CD14-positive monocyte (primary cell): Measurements from ENCODE around the gene ADIRF. TPM values are rescaled to one million over a fixed set of nuclear protein-coding genes. Genes with fewer than 3 reads are reported as not detected.
A peak's percentile ranks its signal among the peaks of the same experiment; 100 is the strongest.

ENCODE experiments used
- DNase-seq, 3 donors: peaks; one replicate each; pipeline ENCODE4 v3.0.0-alpha.2; 2011 to 2022
- H2AFZ ChIP-seq: 2 replicates; pipeline ENCODE4 v1.6.0; 2012; ENCODE audit warnings: mild to moderate bottlenecking, low read depth, low read length, inconsistent platforms; ENCODE audit not compliant: insufficient read depth, poor library complexity, severe bottlenecking
- H3K27ac ChIP-seq, 2 donors: 1 replicate in 1 of 2; 2 replicates in 1 of 2; pipeline ENCODE4 v1.5.1; 2012 to 2013; ENCODE audit warnings: low read length in 2 of 2, control low read depth in 1 of 2, inconsistent platforms in 1 of 2, low read depth in 1 of 2, mild to moderate bottlenecking in 1 of 2
- H3K27me3 ChIP-seq, 2 donors: one replicate each; pipeline versions ENCODE4 v1.6.0 to v1.6.1; 2011 to 2013; ENCODE audit warnings: low read length in 2 of 2; ENCODE audit not compliant: control insufficient read depth in 2 of 2, insufficient read depth in 2 of 2
- H3K36me3 ChIP-seq, 2 donors: replicated peaks in 1 of 2; 1 replicate in 1 of 2; 2 replicates in 1 of 2; pipeline versions ENCODE4 v1.5.1 to v1.6.1; 2012 to 2013; ENCODE audit warnings: low read length in 2 of 2, control low read depth in 1 of 2, inconsistent platforms in 1 of 2, mild to moderate bottlenecking in 1 of 2; ENCODE audit not compliant: insufficient read depth in 2 of 2, control insufficient read depth in 1 of 2
- H3K4me1 ChIP-seq, 2 donors: 1 replicate in 1 of 2; 2 replicates in 1 of 2; pipeline versions ENCODE4 v1.5.1 to v1.6.1; 2012 to 2013; ENCODE audit warnings: low read length in 2 of 2, control low read depth in 1 of 2, inconsistent platforms in 1 of 2, mild to moderate bottlenecking in 1 of 2, moderate library complexity in 1 of 2; ENCODE audit not compliant: insufficient read depth in 2 of 2, control insufficient read depth in 1 of 2
- H3K4me2 ChIP-seq: replicated peaks from 2 replicates; pipeline ENCODE3; 2012; ENCODE audit warnings: low read length, moderate library complexity, mild to moderate bottlenecking; ENCODE audit not compliant: poor library complexity, severe bottlenecking; ENCODE audit errors: extremely low read depth
- H3K4me3 ChIP-seq, 3 experiments: fragments of 200-600 bp in 1 of 3; sonication (generic) in 1 of 3; replicated peaks in 1 of 3; 1 replicate in 2 of 3; 2 replicates in 1 of 3; pipeline ENCODE4 v1.5.1; 2011 to 2013; ENCODE audit warnings: low read length in 3 of 3, mild to moderate bottlenecking in 3 of 3, control low read depth in 2 of 3, low read depth in 2 of 3, inconsistent platforms in 1 of 3, moderate library complexity in 1 of 3
- H3K79me2 ChIP-seq: 2 replicates; pipeline ENCODE4 v1.6.0; 2012; ENCODE audit warnings: mild to moderate bottlenecking, control low read depth, inconsistent platforms, low read length, moderate library complexity; ENCODE audit not compliant: insufficient read depth
- H3K9ac ChIP-seq: 2 replicates; pipeline ENCODE4 v1.6.0; 2017; ENCODE audit warnings: low read length, mild to moderate bottlenecking; ENCODE audit not compliant: insufficient read depth, poor library complexity, severe bottlenecking
- H3K9me3 ChIP-seq, 2 donors: replicated peaks in 1 of 2; 1 replicate in 1 of 2; 2 replicates in 1 of 2; pipeline versions ENCODE4 v1.5.1 to v1.6.1; 2012 to 2013; ENCODE audit warnings: low read length in 2 of 2, control low read depth in 1 of 2; ENCODE audit not compliant: control insufficient read depth in 1 of 2, insufficient read depth in 1 of 2
- H4K20me1 ChIP-seq: 2 replicates; pipeline ENCODE4 v1.6.0; 2012; ENCODE audit warnings: mild to moderate bottlenecking, low read length, control low read depth, moderate library complexity; ENCODE audit not compliant: insufficient read depth
- H3K27ac Mint-ChIP-seq, 7 donors: one replicate each; pipeline ENCODE4 v1.8.0; 2020; ENCODE audit warnings: mild to moderate bottlenecking in 7 of 7, mixed read lengths in 7 of 7, moderate library complexity in 6 of 7, inconsistent platforms in 2 of 7
- H3K27me3 Mint-ChIP-seq, 3 donors: one replicate each; pipeline ENCODE4 v1.8.0; 2021 to 2022; ENCODE audit warnings: low read depth in 3 of 3, mild to moderate bottlenecking in 3 of 3, mixed read lengths in 3 of 3, moderate library complexity in 3 of 3, inconsistent platforms in 1 of 3
- H3K36me3 Mint-ChIP-seq, 2 donors: one replicate each; pipeline ENCODE4 v1.8.0; 2020; ENCODE audit warnings: mixed read lengths in 2 of 2, inconsistent platforms in 1 of 2, mild to moderate bottlenecking in 1 of 2
- H3K4me1 Mint-ChIP-seq: one replicate; pipeline ENCODE4 v1.8.0; 2020; ENCODE audit warnings: mild to moderate bottlenecking, mixed read lengths
- H3K4me3 Mint-ChIP-seq, 2 donors: one replicate each; pipeline ENCODE4 v1.8.0; 2020; ENCODE audit warnings: mild to moderate bottlenecking in 2 of 2, mixed read lengths in 2 of 2, moderate library complexity in 1 of 2
- H3K9me3 Mint-ChIP-seq, 7 donors: one replicate each; pipeline ENCODE4 v1.8.0; 2020 to 2022; ENCODE audit warnings: mixed read lengths in 7 of 7, mild to moderate bottlenecking in 6 of 7, moderate library complexity in 6 of 7, inconsistent platforms in 2 of 7
- WGBS: methylation state at CpG from one replicate; pipeline ENCODE4 v1.1.5; 2013; ENCODE audit warnings: missing lambda C conversion rate; ENCODE audit not compliant: insufficient coverage; 5-methylcytosine and 5-hydroxymethylcytosine counted together
- intact Hi-C, 2 donors: fragments of 100-400 bp; cut with micrococcal nuclease; formaldehyde crosslinking; loops; one replicate each; pipeline versions ENCODE4 v1.15.0 to v1.15.1; 2023
- polyA plus RNA-seq, 3 donors: library from polyadenylated mRNA; depleted of rRNA in 1 of 3; unstranded in 2 of 3; stranded (reverse) in 1 of 3; fragments of 300-500 nt in 2 of 3; fragments of >200 nt in 1 of 3; fragmentation: Illumina TruSeq in 2 of 3; gene quantifications; 1 replicate in 2 of 3; 2 replicates in 1 of 3; pipeline ENCODE4 v1.2.3, GENCODE V29; 2012 to 2021
- TF ChIP-seq, protein P1 (sequence below): fragments of 200-600 bp; IDR thresholded peaks from one replicate; pipeline ENCODE4 v1.8.0; 2022; ENCODE audit warnings: antibody characterized with exemption, mild to moderate bottlenecking

ADIRF gene
- polyA plus RNA-seq, 3 donors = 0.19 TPM; not detected in 2

DNA sequence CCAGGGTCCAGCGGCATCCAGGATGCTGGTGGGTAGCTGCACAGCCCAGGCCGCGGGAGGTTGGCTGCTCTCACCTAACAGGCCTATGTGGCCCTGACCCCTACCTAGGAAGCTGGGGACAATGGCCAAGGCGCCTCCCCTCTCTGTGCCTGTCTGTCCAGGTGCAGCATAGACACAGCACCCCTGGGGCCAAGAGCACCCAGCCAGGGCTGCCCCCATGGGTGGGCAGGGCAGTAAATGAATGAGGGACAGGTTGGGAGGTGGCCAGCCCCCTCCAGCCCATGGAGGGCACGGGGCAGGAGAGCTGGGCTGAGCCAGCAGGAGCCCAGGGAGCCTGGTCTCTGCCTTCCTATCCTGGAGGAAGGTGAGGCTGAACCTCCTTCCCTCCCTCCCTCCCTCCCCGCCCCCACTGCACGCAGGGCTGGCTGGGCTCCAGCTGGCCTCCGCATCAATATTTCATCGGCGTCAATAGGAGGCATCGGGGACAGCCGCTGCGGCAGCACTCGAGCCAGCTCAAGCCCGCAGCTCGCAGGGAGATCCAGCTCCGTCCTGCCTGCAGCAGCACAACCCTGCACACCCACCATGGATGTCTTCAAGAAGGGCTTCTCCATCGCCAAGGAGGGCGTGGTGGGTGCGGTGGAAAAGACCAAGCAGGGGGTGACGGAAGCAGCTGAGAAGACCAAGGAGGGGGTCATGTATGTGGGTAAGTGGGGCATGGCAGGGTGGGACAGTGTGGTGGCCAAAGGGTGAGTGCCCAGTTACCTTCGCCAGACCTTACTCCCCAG, 10.0 kb upstream of the ADIRF start, which contains the start of gene SNCG:
Gene SNCG (plus strand): TSS at position 484 of the 785 bp plus-strand sequence. CDS start 99 bp downstream, at position 583.
- Histone ChIP-seq H3K9ac (no peak within 1 kb of the TSS), H4K20me1 (no peaks in the 10 kb centered on the region), H3K9me3 (peaks cover 0 to 8% of the 10 kb centered on the region in 2 donors), H3K79me2 (no peaks in the 10 kb centered on the region), H3K4me2 (no peak within 1 kb of the TSS), H3K27ac (no peak within 1 kb of the TSS), H2AFZ (peak within 1 kb of the TSS; percentile 33), H3K27me3 (no peaks in the 10 kb centered on the region), H3K4me3 (no peak within 1 kb of the TSS), H3K36me3 (no peaks in the 10 kb centered on the region), H3K4me1 (peaks cover 36 to 47% of the 10 kb centered on the region in 2 donors)
- Mint-ChIP-seq H3K9me3 (peaks cover 5 to 15% (median 9%) of the 10 kb centered on the region in 7 donors), H3K36me3 (no peaks in the 10 kb centered on the region), H3K4me3 (peak within 1 kb of the TSS in 1 of 2 donors; percentile 62), H3K27me3 (peaks cover 1 to 5% (median 4%) of the 10 kb centered on the region in 3 donors), H3K4me1 (peaks cover 32% of the 10 kb centered on the region), H3K27ac (peak within 1 kb of the TSS in 2 of 7 donors; percentile 11 to 54)
- WGBS = 47% methylated on average over 13 of the region's 22 CpGs
- TF ChIP-seq, protein P1, sequence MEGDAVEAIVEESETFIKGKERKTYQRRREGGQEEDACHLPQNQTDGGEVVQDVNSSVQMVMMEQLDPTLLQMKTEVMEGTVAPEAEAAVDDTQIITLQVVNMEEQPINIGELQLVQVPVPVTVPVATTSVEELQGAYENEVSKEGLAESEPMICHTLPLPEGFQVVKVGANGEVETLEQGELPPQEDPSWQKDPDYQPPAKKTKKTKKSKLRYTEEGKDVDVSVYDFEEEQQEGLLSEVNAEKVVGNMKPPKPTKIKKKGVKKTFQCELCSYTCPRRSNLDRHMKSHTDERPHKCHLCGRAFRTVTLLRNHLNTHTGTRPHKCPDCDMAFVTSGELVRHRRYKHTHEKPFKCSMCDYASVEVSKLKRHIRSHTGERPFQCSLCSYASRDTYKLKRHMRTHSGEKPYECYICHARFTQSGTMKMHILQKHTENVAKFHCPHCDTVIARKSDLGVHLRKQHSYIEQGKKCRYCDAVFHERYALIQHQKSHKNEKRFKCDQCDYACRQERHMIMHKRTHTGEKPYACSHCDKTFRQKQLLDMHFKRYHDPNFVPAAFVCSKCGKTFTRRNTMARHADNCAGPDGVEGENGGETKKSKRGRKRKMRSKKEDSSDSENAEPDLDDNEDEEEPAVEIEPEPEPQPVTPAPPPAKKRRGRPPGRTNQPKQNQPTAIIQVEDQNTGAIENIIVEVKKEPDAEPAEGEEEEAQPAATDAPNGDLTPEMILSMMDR = no peak
- intact Hi-C loops = no loop called here
- no peak for DNase-seq

DNA sequence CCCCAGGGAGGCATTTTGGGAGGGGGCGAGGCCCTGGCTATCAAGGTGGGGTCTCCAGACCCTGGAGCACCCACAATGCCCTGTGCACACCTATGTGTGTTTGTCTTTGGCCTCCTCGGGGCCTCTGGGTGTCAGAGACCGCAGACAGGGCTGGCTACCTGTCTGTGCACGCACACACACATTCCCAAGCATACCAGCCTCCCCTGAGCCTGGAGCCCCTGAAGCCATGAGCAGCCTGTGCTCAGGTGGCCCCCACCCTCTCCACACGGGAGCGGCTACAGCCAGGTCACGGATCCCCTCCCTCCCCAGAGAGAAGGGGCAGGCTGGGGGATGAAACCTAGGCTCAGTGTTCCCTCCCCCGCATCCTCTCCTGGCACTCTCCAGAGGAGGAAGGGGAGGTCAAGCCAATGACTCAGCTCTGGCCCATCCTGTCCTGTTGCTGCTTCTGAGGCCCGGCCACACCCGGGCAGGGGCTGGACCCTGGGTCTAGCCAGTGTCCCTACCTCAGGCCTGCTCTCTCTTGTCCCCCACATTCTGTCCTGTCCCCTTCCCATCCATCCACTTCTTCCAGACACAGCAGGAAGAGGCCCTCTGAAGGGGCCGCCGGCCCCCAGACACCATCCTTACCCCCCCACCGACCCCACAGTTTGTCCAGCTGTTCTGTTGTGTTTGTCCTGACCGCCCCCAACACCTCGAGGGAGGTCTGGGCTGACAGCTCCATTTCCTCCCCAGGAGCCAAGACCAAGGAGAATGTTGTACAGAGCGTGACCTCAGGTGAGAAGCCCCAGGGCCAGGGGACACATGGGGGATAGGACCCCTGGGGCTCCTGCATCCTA, 9.2 kb upstream of the ADIRF start:
- Mint-ChIP-seq H3K9me3 (peaks cover 0 to 8% (median under 1%) of the 10 kb centered on the region in 7 donors), H3K27me3 (peaks cover 1 to 5% (median 4%) of the 10 kb centered on the region in 3 donors), H3K36me3 (no peaks in the 10 kb centered on the region), H3K27ac (no peak overlapping the region), H3K4me3 (peak overlapping the region in 1 of 2 donors; percentile 62), H3K4me1 (peaks cover 32% of the 10 kb centered on the region)
- WGBS = 33% methylated on average over 5 of the region's 16 CpGs
- H3K9me3 ChIP-seq = peaks cover 0 to under 1% of the 10 kb centered on the region in 2 donors
- no peaks in the 10 kb centered on the region for H3K27me3 ChIP-seq
- no peak overlapping the region for H3K9ac ChIP-seq
- no peaks in the 10 kb centered on the region for H3K79me2 ChIP-seq
- DNase-seq = peak in 1 of 3 donors; percentile 40
- peaks cover 36 to 47% of the 10 kb centered on the region in 2 donors for H3K4me1 ChIP-seq
- no peak overlapping the region for H2AFZ ChIP-seq
- H3K4me2 ChIP-seq = no peak overlapping the region
- intact Hi-C loops = no loop called here
- TF ChIP-seq, protein P1 = no peak
- H3K36me3 ChIP-seq = no peaks in the 10 kb centered on the region
- no peaks in the 10 kb centered on the region for H4K20me1 ChIP-seq
- H3K4me3 ChIP-seq = no peak overlapping the region
- H3K27ac ChIP-seq = no peak overlapping the region
